NCI-H226 (cell line): ENCODE results near the gene PREX1.
"Not testable (repeated sequence)": the region's sequence is repeated elsewhere in the genome, so short reads cannot be mapped to it uniquely, and the experiment has no call there.

Source experiments
- DNase-seq: peaks from one replicate; pipeline ENCODE4 v3.0.0-alpha.2; 2015

The PREX1 gene

GRCh38 chr20:48771542-48771941, 56.3 kb downstream of the PREX1 start:
- DNase-seq: peak; percentile 94

DNA sequence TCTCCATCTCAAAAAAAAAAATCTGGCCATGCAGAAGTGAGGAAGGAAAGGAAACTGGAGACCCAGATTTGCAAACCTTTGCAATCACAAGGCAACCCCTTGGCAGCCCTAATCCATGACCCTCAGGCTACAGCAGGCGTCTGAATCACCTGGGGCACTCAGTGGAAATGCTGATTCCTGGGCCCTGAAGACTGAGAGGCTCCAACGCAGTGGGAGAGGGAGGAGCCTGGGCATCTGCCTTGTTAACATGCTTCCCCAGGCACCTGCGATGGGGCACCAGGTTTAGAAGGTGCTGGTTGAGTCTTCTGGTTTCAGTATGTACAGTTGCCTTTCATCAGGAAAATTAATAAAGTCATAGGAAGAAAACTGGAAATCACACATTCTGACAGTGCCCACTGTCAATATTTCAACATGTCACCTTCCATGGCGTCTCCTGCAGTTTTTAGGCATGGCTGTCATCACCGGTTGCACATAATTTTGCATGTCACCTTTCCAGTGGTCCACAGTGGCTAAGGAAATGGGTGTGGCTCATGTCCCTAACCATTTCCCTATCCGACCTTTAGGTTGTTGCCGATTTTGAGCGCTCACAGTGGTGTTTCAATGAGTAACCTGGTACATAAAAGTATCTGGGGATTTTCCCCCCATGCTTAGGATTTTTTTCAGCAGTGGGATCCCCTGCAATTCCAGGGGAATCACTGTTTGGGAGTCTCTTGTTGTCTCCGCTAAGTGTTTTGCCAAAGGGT, 56.9 kb downstream of the PREX1 start:
- DNase-seq: no peak

- DNase-seq: peak; percentile 78
These were observed 58.5 kb downstream of the PREX1 start for GRCh38 chr20:48769069-48769983.

GRCh38 chr20:48766961-48767960, 60.5 kb downstream of the PREX1 start:
- no peak for DNase-seq

DNA sequence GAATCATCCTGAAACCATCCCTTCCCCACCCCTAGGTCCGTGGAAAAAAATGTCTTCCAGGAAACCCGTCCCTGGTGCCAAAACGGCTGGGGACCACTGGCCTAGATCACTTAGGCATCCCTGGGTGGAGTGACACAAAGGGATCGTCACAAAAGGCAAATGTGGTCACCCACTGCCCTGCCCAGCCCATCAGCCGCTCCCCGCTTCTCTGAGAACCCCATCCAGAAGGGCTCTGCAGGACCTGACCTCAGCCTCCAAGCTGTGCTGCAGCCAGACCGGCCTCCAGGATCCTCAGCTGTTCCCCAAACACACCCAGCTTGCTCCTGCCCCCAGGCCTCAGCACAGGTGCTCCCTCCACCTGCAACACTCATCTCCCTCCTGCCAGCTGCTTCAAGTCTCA, 61.6 kb downstream of the PREX1 start:
- DNase-seq: no peak

GRCh38 chr20:48765359-48765758, 62.4 kb downstream of the PREX1 start:
- DNase-seq: no peak

- no peak for DNase-seq
These were observed 64.4 kb downstream of the PREX1 start for GRCh38 chr20:48763216-48763914.

DNA sequence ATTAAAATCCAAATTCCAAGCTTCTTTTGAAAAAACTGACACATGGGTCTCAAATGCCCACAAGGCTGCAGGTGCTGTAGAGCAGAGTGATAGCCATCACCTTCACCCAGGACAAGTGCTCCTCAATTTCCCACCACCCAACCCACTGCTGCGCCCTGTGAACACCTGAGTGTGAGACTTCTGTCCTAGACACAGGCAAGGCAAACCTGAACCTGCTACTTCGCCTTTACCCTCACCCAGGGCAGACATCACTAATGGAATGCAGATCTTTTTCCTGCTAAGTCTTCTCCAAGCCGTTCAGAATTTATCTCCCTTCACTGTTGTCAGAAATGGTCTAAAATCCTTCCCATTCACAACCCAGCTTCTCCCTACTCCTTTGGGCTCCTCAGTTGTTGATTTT, 65.9 kb downstream of the PREX1 start:
- no peak for DNase-seq

- DNase-seq: no peak
These were observed 66.6 kb downstream of the PREX1 start for GRCh38 chr20:48761023-48761785.

- peak; percentile 39 for DNase-seq
These were observed 67.3 kb downstream of the PREX1 start for GRCh38 chr20:48760403-48760983.

DNA sequence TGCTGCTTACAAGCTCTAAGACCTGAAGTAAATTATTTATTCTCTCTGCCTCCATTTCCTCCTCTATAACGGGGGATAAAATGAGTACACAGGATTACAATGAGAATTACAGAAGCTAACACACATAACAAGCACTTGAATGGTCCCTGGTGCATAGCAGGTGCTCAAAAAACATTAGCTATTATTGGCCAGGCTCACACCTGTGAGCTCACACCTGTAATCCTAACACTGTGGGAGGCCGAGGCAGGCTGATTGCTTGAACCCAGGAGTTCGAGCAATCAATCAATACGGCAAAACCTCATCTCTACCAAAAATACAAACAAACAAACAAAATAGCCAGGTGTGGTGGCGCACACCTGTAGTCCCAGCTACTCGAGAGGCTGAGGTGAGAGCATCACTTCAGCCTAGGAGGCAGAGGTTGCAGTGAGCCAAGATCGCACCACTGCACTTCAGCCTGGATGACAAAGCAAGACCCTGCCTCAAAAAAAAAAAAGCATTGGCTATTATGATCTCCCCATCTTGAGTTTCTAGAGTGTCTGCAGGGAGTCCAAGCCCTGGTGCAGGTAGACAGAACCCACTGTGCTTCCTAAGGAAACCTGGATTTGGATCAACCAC, 68.1 kb downstream of the PREX1 start:
- DNase-seq: no peak

DNA sequence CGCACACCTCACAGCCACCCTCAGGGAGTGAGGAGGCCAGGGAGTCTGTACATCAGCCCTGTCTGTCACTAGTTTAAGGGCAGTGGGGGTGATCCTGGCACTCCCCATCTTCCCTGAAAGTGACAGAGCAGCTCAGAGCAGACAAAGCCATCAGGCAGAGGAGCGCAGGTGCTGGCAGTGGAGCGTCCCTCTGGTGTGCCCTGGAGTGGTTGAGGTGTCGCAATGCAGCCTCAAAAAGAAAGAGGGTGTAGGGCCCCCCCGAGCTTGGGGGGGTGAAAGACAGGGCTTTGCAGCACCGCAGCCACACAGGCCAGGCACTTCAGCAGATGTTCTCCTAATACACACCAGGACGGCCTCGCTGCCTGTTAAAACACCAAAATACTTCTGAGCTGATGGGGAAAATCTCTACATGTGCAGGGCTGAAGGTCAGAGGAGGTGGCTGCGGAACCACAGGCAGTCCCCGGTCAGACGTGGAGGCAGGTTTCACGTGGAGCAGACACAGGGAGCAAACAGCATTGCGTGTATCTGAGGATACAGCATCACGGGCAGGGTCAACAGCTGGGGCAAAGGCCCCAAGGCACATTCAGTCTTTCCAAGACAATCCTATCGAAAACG, 69.5 kb downstream of the PREX1 start:
- no peak for DNase-seq

DNA sequence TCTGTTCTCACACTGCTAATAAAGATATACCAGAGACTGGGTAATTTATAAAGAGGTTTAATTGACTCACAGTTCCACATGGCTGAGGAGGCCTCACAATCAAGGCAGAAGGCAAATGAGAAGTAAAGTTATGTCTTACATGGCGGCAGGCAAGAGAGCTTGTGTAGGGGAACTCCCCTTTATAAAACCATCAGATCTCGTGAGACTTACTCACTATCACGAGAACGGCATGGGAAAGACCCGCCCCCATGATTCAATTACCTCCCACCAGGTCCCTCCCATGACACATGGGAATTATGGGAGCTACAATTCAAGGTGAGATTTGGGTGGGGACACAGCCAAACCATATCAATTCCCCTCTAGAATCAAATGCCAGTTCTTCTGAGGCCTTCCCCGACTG, 71.0 kb downstream of the PREX1 start:
- DNase-seq: not testable (repeated sequence)

- no peak for DNase-seq
These were observed 73.5 kb downstream of the PREX1 start for GRCh38 chr20:48754292-48754691.

DNA sequence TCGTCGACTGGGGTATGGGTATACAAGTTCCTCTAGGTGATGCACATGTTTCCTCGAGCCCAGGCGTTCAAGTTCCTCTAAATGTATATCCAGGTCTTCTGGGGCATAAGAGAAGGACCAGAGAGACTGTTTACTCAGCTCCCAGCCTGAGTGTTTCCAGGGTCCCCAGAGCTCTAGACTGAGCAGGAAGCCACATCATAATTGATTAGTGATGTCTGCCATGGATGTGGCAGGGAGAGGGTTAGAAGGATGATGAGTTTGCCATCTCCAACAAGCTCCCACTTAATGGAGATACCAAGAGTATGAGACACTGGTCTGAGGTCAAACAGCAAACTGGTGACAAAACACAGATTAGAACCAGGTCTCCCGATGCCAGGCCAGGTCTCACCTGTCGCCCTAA, 74.8 kb downstream of the PREX1 start:
- no peak for DNase-seq

- no peak for DNase-seq
These were observed 75.9 kb downstream of the PREX1 start for GRCh38 chr20:48751871-48752270.

GRCh38 chr20:48750941-48751635, 76.7 kb downstream of the PREX1 start:
- DNase-seq: no peak

GRCh38 chr20:48750376-48750775, 77.4 kb downstream of the PREX1 start:
- DNase-seq: no peak

- no peak for DNase-seq
These were observed 78.4 kb downstream of the PREX1 start for GRCh38 chr20:48749437-48749836.
